H9 (cell line): ENCODE data around the gene EXOSC1. TPM values are rescaled to one million over a fixed set of nuclear protein-coding genes. Genes with fewer than 3 reads are reported as not detected.

ENCODE experiments used
- DNase-seq: peaks from one replicate; pipeline ENCODE4 v3.0.0-alpha.2; 2017
- H2AFZ ChIP-seq: one replicate; pipeline ENCODE4 v1.6.1; 2013; ENCODE audit warnings: mild to moderate bottlenecking, low read length, control low read depth, moderate library complexity
- H2AK5ac ChIP-seq: 2 replicates; pipeline ENCODE4 v1.6.1; 2013; ENCODE audit warnings: low read length, control low read depth, mixed read lengths; ENCODE audit not compliant: insufficient read length
- H2BK120ac ChIP-seq: one replicate; pipeline ENCODE4 v1.6.1; 2013; ENCODE audit warnings: low read depth, mild to moderate bottlenecking, low read length, control low read depth, inconsistent platforms; ENCODE audit not compliant: poor library complexity, severe bottlenecking
- H2BK12ac ChIP-seq: 2 replicates; pipeline ENCODE4 v1.6.1; 2013; ENCODE audit warnings: low read length, control low read depth, mixed read lengths, low read depth; ENCODE audit not compliant: insufficient read length
- H2BK15ac ChIP-seq: 2 replicates; pipeline ENCODE4 v1.6.1; 2013; ENCODE audit warnings: low read depth, low read length, control low read depth
- H2BK20ac ChIP-seq: one replicate; pipeline ENCODE4 v1.6.1; 2013; ENCODE audit warnings: low read depth, mild to moderate bottlenecking, low read length, control low read depth, inconsistent platforms; ENCODE audit not compliant: poor library complexity, severe bottlenecking
- H2BK5ac ChIP-seq: 2 replicates; pipeline ENCODE4 v1.6.1; 2013; ENCODE audit warnings: low read length, control low read depth, mixed read lengths; ENCODE audit not compliant: insufficient read length
- H3K14ac ChIP-seq: 2 replicates; pipeline ENCODE4 v1.6.1; 2013; ENCODE audit warnings: low read length, control low read depth; ENCODE audit not compliant: insufficient read depth
- H3K18ac ChIP-seq: 2 replicates; pipeline ENCODE4 v1.6.1; 2013; ENCODE audit warnings: low read depth, mild to moderate bottlenecking, mixed read lengths, low read length, control low read depth; ENCODE audit not compliant: insufficient read length
- H3K23ac ChIP-seq: 2 replicates; pipeline ENCODE4 v1.6.1; 2013; ENCODE audit warnings: low read length, control low read depth, mixed read lengths, low read depth; ENCODE audit not compliant: insufficient read length
- H3K23me2 ChIP-seq: 2 replicates; pipeline ENCODE4 v1.6.1; 2013; ENCODE audit warnings: low read depth, mild to moderate bottlenecking, mixed read lengths, low read length, control low read depth; ENCODE audit not compliant: insufficient read length, poor library complexity, severe bottlenecking
- H3K27ac ChIP-seq: 2 replicates; pipeline ENCODE4 v1.5.1; 2013; ENCODE audit warnings: low read length, control low read depth, mixed read lengths, low read depth; ENCODE audit not compliant: insufficient read length
- H3K27me3 ChIP-seq: 2 replicates; pipeline ENCODE4 v1.6.1; 2013; ENCODE audit warnings: low read length, control low read depth, inconsistent platforms; ENCODE audit not compliant: insufficient read depth
- H3K4ac ChIP-seq: 2 replicates; pipeline ENCODE4 v1.6.1; 2013; ENCODE audit warnings: low read depth, mild to moderate bottlenecking, control low read depth, inconsistent platforms, low read length, moderate library complexity
- H3K4me1 ChIP-seq: 2 replicates; pipeline ENCODE4 v1.6.1; 2013; ENCODE audit warnings: low read length, control low read depth, inconsistent platforms; ENCODE audit not compliant: insufficient read depth
- H3K4me2 ChIP-seq: 2 replicates; pipeline ENCODE4 v1.6.1; 2013; ENCODE audit warnings: low read length, control low read depth, mixed read lengths; ENCODE audit not compliant: insufficient read length, insufficient read depth
- H3K56ac ChIP-seq: 2 replicates; pipeline ENCODE4 v1.6.1; 2013; ENCODE audit warnings: low read depth, mild to moderate bottlenecking, mixed read lengths, low read length, control low read depth; ENCODE audit not compliant: insufficient read length
- H3K79me1 ChIP-seq: 2 replicates; pipeline ENCODE4 v1.6.1; 2013; ENCODE audit warnings: low read depth, mild to moderate bottlenecking, moderate library complexity, low read length, control low read depth, inconsistent platforms; ENCODE audit not compliant: insufficient read depth, poor library complexity, severe bottlenecking
- H3K79me2 ChIP-seq: 2 replicates; pipeline ENCODE4 v1.6.1; 2013; ENCODE audit warnings: low read length, control low read depth, inconsistent platforms; ENCODE audit not compliant: insufficient read depth
- H3K9ac ChIP-seq: 2 replicates; pipeline ENCODE4 v1.6.1; 2013; ENCODE audit warnings: low read length, control low read depth, mixed read lengths; ENCODE audit not compliant: insufficient read length; ENCODE audit errors: extremely low read depth
- H3K9me3 ChIP-seq: one replicate; pipeline ENCODE4 v1.6.1; 2013; ENCODE audit warnings: low read depth, low read length, inconsistent platforms; ENCODE audit not compliant: control insufficient read depth
- H3T11ph ChIP-seq: one replicate; pipeline ENCODE4 v1.6.1; 2013; ENCODE audit warnings: mild to moderate bottlenecking, low read length, control low read depth, inconsistent platforms
- H4K20me1 ChIP-seq: one replicate; pipeline ENCODE4 v1.6.1; 2013; ENCODE audit not compliant: control insufficient read depth, insufficient read length, insufficient read depth
- H4K5ac ChIP-seq: 2 replicates; pipeline ENCODE4 v1.6.1; 2013; ENCODE audit warnings: low read depth, mild to moderate bottlenecking, mixed read lengths, low read length, control low read depth; ENCODE audit not compliant: insufficient read length
- H4K8ac ChIP-seq: replicated peaks from 2 replicates; pipeline ENCODE4 v1.6.1; 2013; ENCODE audit warnings: low read length, control low read depth, mixed read lengths, low read depth; ENCODE audit not compliant: insufficient read length
- H4K91ac ChIP-seq: 2 replicates; pipeline ENCODE4 v1.6.1; 2013; ENCODE audit warnings: low read depth, mild to moderate bottlenecking, moderate library complexity, mixed read lengths, low read length, control low read depth; ENCODE audit not compliant: insufficient read length
- H3K27ac Mint-ChIP-seq, 3 experiments: 2 replicates in 2 of 3; 3 replicates in 1 of 3; pipeline ENCODE4 v1.8.0; 2020 to 2021; ENCODE audit warnings: mixed read lengths in 3 of 3, mild to moderate bottlenecking in 1 of 3, moderate library complexity in 1 of 3
- H3K27me3 Mint-ChIP-seq: 2 replicates; pipeline ENCODE4 v1.8.0; 2021; ENCODE audit warnings: low read depth, mild to moderate bottlenecking, moderate library complexity, mixed read lengths
- H3K36me3 Mint-ChIP-seq, 3 experiments: 2 replicates in 2 of 3; 3 replicates in 1 of 3; pipeline ENCODE4 v1.8.0; 2020 to 2021; ENCODE audit warnings: low read depth in 3 of 3, mixed read lengths in 3 of 3; ENCODE audit not compliant: insufficient read depth in 1 of 3
- H3K4me1 Mint-ChIP-seq, 2 experiments: 2 replicates each; pipeline ENCODE4 v1.8.0; 2020; ENCODE audit warnings: mixed read lengths in 2 of 2
- H3K4me3 Mint-ChIP-seq, 2 experiments: 2 replicates in 1 of 2; 3 replicates in 1 of 2; pipeline ENCODE4 v1.8.0; 2020 to 2021; ENCODE audit warnings: mild to moderate bottlenecking in 2 of 2, mixed read lengths in 2 of 2, moderate library complexity in 1 of 2
- H3K9me3 Mint-ChIP-seq, 2 experiments: 2 replicates in 1 of 2; 3 replicates in 1 of 2; pipeline ENCODE4 v1.8.0; 2020; ENCODE audit warnings: mild to moderate bottlenecking in 2 of 2, mixed read lengths in 2 of 2, moderate library complexity in 1 of 2
- WGBS: extraction: QIAGEN DNeasy Blood & Tissue Kit; methylation state at CpG from one replicate; pipeline ENCODE4 v1.1.7; 2013; ENCODE audit warnings: missing lambda C conversion rate, low lambda C conversion rate, mixed read lengths; ENCODE audit not compliant: insufficient read length; ENCODE audit errors: extremely low coverage; 5-methylcytosine and 5-hydroxymethylcytosine counted together
- total RNA-seq: library from RNA; stranded (reverse); gene quantifications from 2 replicates; pipeline ENCODE4 v1.2.1, GENCODE V29; 2021
- TF ChIP-seq, protein P1 (sequence below): fragments of 200-600 bp; sonication (generic); conservative IDR thresholded peaks from 3 replicates; pipeline ENCODE4 v1.8.0; 2021; ENCODE audit warnings: antibody characterized with exemption, mild to moderate bottlenecking

EXOSC1 gene
- total RNA-seq, 1 experiment from 2014 or later: 66.4 TPM

DNA sequence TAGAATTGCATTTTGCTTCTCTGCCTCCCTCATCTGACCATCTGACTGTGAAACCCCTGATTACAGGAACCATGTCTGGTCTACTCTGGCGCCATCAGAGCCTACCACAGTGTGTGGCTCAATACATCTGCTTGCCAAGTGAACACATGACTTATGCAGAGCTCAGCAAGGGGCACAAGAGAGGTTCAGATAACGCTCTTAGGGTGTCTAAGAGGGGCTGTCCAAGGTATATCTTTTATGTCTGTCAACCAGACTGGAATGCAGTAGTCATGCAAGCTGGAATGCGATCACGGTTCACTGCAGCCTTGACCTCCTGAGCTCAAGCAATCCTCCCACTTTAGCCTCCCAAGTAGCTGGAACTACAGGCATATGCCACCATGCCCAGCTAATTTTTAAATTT, 34.4 kb downstream of the EXOSC1 start:
- peaks cover 3% of the 10 kb centered on the region for H3K23me2 ChIP-seq
- H3K4me1 Mint-ChIP-seq: peaks cover 6 to 7% of the 10 kb centered on the region in 2 experiments
- no peak overlapping the region for H3K27ac Mint-ChIP-seq
- no peaks in the 10 kb centered on the region for H3K36me3 Mint-ChIP-seq
- no peaks in the 10 kb centered on the region for H3K9me3 Mint-ChIP-seq
- no peak overlapping the region for H4K8ac ChIP-seq
- no peaks in the 10 kb centered on the region for H3K27me3 ChIP-seq
- no peaks in the 10 kb centered on the region for H4K20me1 ChIP-seq
- H4K5ac ChIP-seq: no peak overlapping the region
- H3K79me1 ChIP-seq: no peaks in the 10 kb centered on the region
- no peak overlapping the region for H2BK15ac ChIP-seq
- no peaks in the 10 kb centered on the region; the same call in 1 of the 2 replicates for H3K4me1 ChIP-seq
- no peak overlapping the region for H3K4ac ChIP-seq
- H3K56ac ChIP-seq: no peak overlapping the region
- no peak overlapping the region for H3K14ac ChIP-seq
- no peaks in the 10 kb centered on the region for H3K9me3 ChIP-seq
- no peak overlapping the region for H4K91ac ChIP-seq
- H3K9ac ChIP-seq: no peak overlapping the region
- H3K27me3 Mint-ChIP-seq: no peaks in the 10 kb centered on the region
- no peak overlapping the region for H2BK20ac ChIP-seq
- H3K79me2 ChIP-seq: no peaks in the 10 kb centered on the region
- H3K27ac ChIP-seq: no peak overlapping the region
- DNase-seq: no peak
- H2AFZ ChIP-seq: no peak overlapping the region
- H2BK120ac ChIP-seq: no peak overlapping the region
- no peak overlapping the region for H3T11ph ChIP-seq
- no peak overlapping the region for H3K18ac ChIP-seq
- H2AK5ac ChIP-seq: no peak overlapping the region
- no peak overlapping the region for H3K23ac ChIP-seq
- H2BK5ac ChIP-seq: no peak overlapping the region
- no peak overlapping the region for H3K4me2 ChIP-seq
- H2BK12ac ChIP-seq: no peak overlapping the region
- no peak overlapping the region; a peak in 1 of 5 replicates for H3K4me3 Mint-ChIP-seq
- TF ChIP-seq, protein P1, sequence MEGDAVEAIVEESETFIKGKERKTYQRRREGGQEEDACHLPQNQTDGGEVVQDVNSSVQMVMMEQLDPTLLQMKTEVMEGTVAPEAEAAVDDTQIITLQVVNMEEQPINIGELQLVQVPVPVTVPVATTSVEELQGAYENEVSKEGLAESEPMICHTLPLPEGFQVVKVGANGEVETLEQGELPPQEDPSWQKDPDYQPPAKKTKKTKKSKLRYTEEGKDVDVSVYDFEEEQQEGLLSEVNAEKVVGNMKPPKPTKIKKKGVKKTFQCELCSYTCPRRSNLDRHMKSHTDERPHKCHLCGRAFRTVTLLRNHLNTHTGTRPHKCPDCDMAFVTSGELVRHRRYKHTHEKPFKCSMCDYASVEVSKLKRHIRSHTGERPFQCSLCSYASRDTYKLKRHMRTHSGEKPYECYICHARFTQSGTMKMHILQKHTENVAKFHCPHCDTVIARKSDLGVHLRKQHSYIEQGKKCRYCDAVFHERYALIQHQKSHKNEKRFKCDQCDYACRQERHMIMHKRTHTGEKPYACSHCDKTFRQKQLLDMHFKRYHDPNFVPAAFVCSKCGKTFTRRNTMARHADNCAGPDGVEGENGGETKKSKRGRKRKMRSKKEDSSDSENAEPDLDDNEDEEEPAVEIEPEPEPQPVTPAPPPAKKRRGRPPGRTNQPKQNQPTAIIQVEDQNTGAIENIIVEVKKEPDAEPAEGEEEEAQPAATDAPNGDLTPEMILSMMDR: no peak
- no CpG with 5 or more reads among the region's 4 CpGs for WGBS
